GM21515 (cell line): Measurements from ENCODE around the gene CACNA2D1.

ENCODE experiments used
- ATAC-seq: cut with Tn5 transposase; IDR thresholded peaks from one replicate; pipeline ENCODE4 v1.9.1; 2021; ENCODE audit not compliant: unreplicated experiment

CACNA2D1 gene

DNA sequence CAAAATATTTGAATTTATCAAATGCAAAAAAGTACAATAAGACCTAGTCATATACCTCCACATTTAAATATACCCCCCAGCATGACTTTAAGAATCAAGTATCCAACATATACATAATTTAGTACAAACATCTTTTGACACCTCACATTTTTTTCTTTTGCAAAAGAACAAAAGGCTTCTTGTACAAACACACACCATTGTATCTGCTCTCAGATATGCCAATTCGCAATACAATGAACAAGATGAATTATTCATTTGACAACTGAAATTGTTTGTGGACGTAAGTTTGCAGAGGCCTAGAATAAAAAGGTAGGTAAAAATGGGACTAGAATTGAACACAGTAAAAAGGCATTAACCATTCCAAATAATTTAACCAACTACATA lies 154.4 kb downstream of the CACNA2D1 start:
- ATAC-seq: no peak

DNA sequence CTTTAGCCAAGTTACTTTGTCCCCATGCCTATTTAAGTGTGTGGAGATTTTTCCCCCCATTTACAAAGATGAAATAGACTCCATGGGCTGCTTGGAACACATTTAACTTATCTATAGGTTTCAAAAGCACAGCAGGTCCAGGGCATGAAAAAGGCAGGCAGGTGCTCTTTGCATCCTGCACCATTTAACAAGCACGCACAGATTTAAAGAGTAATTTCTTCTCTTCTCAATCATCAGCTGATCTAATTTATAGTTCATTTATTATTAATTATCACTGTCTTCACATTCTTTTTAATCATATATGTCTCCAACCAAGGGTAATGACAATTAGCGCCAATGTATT lies 156.8 kb downstream of the CACNA2D1 start:
- ATAC-seq: no peak

DNA sequence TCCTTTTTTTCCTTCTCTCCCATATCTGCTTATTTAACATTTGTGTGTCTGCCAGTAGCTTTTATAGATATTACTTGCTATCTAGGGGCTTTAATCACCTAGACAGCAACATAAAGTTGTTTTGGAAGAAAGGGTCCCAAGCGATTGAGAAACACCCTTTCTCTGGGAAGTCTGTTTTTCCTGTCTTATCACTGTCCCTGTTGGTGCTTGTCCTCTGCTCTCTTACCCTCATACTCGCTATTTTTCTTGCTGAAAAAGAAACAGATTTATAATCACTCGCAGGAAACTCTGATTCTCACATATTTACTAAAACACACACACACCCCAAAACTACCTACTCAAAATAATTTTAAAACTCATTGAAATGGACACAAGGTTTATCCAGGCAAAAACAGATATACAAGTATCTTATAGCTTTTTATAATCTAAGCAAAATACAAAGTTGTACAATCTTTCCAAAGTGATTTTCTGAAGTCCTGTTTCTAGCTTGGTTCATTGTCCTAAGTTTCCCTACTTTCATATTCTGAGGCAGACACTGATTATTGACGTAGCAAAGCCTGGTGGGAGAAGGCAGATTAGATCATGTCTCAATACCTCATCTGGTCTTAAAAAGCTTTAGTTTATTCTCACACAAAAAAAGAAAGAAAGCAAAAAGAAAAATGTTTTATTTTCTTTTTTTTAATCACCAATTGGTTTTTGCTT lies 157.3 kb downstream of the CACNA2D1 start:
- ATAC-seq: no peak

DNA sequence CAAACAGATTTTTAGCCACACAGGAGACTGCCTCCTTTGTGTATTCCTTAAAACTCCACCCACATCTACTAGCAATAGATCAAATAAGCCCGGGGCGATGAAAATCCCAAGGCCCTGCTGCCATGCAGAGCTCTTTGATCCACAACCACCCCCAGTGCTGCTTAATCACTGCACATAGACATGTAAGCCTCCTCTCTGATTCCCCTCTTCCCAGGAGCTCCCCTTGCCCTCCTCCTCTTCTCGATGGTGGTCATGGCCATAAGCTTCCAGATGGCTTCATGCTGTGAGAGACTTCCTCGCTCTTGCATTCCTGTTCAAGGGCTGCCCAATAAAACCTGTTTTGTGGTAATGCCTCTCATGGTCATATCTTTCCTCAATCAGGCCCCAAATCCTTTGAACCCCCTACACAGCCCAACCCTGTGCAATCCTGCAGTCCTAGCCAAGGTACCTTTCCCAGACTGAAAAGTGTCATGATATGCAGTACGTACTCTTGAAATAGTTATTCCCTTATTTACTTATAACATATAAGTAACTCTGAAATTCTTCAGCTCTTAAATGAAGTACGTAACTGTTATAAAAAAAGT lies 158.5 kb downstream of the CACNA2D1 start:
- no peak for ATAC-seq

DNA sequence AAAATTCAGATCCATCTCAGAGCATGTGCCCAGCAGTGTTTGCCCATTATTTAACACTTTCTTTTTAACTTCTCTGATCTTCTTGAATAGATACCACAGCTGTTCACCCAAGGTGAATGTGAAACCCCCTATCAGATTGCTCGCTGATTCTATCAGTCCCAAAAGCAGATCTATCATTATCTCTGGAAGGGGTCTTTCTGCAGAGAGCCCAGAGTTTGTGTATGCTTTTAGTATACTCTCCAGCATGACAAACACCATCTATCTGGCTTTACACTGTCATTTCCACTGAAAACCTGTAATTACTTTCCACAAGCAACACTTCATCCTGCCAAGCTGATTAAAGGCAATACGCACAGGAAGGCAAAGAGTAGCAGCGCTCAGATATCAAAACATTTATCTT lies 168.2 kb downstream of the CACNA2D1 start:
- ATAC-seq: no peak

DNA sequence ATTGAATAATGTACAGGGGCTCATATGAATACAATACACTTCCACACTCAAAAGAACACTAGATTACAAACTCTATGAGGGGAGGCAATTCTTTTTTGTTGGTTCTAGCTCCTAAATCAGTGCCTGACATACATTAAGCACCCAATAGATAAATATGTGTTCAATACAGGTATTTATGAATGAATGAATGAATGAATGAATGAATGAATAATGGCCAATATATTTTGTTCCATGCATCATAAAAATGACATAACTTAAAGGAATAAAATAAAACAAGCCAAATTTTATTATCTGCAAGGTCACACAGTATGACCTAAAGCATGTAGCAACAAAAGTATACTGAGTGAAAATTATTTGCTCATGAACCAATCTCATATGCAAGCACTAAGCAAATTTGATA lies 168.9 kb downstream of the CACNA2D1 start:
- ATAC-seq: no peak

DNA sequence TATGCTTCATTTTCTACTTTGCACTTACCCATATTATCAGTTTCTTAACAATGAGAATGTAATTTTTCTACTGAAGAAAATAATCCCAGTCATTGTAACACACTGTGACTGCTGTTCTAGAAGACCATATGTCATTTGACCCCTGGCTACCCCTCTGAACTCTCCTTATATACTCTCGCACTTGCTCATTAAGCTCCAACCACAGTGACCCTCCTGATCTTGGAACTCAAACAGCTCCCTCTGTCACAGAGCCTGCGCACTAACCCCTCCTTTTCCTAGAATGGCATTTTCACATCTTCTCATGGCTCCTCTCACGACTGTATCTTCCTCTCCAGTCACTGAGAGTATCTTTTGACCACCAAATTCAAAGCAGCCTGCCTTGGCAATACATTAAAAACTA lies 169.7 kb downstream of the CACNA2D1 start:
- no peak for ATAC-seq

DNA sequence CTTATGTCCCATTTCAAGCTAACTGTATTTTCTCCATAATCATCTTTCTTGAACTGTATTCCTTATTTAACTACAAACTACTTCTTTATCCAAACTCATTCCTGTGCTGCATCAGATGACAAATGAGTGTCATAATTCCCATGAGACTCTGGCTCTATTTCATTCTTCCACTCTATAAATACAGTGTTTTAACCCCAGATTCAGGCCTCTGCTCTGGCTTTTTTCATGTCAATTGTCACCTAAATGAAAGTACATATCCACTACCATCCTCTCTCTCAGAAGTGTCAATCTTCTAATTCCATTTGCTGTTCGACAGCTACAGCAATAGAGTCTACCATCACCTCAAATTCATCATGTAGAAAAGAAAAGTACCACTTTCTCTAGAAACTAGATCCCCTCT lies 172.7 kb downstream of the CACNA2D1 start:
- no peak for ATAC-seq

DNA sequence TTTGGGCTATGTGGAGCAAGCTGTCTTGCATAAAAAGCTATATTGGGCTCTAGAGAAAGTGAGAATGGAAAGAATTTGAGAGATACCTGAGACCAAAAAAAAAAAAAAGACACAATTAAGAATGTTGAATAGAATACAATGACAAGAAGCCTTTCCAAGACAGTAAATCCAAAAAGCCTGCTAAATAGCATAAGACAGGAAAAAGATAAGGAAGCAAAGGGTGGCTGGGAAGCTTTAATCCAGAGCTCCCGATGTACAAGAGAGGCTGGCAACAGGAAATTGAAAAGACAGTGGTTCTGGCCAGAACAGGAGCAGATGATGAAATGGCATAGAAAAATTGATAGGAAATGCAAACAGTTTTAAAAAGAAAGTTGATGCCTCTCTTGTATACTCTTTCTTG lies 174.9 kb downstream of the CACNA2D1 start:
- no peak for ATAC-seq

DNA sequence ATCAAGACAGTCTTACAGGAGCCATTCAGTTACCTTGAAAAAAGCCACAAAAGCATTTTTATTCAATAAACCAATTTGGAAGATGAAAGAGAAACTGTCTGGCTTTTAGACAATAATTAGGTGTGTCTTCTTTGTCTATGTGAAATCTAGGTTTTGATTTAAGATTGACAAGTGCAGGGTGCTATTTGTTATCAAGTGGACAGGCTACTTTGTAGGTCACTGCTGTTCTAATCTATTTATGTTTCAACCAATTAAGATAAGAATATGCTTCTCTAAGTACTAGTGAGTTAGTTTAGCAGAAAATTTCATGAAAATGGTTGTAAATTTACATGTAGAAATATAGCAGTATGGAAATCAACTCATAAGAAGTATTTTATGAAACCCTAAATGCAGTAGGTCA lies 177.5 kb downstream of the CACNA2D1 start:
- no peak for ATAC-seq

DNA sequence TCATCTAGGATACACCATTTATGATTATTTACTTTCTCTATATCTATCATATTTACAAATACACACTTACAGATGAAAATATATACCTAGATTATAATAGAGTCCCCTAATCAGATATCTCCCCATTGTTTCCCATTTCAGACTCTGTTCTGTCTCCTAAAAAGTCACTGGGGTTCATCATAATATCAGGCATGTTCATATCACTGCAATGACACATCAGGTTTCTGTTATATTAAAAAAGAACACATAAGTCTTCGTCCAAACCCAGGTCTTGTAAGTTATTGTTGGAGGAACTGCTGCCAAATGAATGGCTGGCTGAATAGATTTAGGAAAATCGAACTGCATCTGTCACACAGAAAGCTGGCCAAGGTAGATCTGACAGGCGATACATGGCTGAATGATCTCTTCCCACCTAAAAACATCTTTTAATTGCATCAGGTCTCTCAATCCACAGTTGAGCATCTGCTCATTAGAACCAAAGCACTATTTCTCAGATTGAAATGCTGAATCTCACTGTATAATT lies 178.7 kb downstream of the CACNA2D1 start:
- ATAC-seq: no peak

DNA sequence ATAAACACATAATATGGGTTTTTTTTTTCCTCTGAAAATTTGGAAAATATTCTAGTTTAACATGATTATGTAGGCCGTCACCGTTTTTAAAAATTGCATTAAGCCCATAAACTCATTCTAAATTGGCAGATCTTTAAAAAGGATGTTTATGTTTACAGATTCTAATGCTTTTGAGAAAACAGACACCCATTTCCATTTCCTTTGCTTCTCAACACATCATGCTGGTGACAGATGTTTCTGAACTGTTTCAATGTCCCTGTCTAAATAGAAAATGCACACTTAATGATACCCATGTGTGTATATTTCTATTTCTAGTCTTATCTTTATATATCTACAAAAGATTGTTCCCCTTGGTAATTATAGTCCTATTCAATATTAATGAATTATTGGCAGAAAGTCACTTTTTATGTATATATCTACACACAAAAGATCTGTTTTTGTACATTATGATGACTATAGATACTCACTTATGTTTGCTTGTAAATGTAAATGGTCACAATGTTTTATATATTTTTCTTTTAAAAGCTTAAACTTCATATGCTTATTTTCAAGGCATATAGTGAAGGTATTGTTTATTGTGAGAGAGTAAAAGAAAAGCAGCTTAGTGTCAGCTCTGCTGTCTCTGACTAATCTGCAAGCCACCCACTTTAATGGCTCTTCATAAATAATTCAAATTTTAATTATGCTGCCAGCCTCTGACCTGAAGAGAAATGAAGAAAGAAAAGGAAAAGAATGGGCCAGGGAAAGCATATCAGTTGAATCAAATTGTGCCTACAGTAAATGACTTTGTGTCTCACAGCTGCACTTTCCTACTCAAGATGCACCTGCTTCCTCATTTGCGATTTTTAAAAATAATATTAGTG lies 179.4 kb downstream of the CACNA2D1 start:
- ATAC-seq: no peak

DNA sequence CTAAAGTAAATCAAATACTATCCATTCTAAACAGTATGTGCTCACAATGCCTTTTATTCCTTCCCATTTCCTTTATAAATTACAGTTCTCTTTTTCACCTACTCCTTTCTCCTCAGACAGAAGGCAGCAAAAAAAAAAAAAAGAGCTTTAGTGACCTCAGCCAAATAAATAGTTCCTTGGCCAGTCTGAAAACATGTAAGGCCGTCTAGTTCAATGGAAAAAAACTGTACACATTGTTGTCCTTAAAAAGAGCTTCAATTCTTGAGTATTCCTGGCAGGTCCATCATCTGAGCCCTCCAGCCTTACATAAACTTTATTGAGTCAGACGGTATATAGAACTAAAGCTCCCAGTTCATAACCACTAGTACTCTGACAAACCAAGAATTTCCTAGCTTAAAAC lies 185.4 kb downstream of the CACNA2D1 start:
- no peak for ATAC-seq

DNA sequence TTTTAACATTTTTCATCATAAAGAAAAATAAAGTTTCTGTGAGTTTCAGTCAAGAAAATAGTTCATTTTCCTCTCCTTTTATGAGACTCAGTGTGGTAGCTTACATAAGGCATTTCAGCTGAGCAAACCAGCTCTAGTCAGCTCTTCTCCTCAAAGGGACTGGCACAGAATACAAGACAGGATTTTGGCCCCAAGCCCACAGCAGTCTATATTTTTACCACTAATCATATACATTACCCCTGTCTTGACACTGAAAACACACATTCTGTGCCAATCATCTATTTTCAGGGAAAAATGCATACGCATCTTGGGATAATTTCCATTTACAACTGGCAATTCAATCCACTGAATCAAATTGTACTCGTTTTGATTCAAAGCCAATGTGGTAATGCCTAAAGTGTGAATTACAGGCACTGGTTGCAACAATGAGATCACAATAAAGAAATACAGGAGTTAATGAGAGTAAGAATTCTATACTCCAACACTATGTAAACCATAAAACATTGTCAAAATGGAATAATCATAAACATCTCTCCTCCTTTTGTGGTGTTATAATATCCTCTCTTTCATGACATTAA lies 186.4 kb downstream of the CACNA2D1 start:
- ATAC-seq: no peak

DNA sequence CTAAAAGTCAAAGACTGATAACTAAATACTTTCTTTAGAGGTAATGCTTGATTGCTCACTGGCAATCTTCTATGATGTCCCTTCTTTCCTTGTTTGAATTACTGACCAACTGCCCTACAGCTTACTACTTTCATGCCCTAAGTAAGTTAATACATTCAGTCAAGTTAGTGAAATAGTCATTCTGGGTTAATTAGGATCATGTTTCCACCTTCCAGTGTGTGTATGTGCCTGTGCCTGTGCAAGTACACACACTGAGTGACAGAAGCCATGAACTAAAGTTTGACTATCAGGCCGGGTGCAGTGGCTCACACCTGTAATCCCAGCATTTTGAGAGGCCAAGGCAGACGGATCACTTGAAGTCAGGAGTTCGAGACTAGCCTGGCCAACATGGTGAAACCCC lies 187.9 kb downstream of the CACNA2D1 start:
- no peak for ATAC-seq

DNA sequence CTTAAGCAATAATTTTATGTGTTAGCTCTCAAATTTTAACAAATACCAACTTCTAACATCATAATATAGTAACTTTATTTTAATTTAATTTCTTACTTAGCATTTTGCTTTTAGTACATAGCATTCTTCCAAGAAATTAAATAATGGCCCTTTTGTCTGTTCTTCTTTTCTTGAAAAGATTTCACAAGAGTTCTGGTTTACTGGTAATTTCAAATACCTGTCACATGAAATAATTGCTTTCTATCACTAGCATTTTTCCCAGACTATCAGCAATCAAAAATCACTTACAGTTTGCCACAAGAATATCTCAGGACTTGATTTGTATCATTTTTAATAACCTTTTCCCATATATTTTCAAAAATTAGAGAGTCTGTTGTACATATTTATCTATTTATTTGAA lies 193.0 kb downstream of the CACNA2D1 start:
- ATAC-seq: no peak

DNA sequence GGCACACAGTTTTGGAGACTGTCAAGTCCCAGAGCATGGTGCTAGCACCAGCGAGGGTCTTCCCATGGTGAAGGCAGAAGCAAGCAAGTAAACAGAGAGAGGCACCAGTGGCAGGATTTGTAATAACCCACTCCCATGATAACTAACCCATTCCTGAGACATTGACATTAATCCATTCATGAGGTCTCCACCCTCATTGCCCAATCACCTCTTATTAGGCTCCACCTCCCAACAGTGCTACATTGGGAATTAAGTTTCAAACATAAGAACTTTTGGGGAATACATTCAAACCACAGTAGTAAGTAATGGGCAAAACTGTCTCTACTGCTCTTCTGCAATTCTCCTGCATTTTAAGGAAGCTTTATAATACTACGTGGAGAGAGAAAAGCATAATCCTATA lies 193.6 kb downstream of the CACNA2D1 start:
- no peak for ATAC-seq

DNA sequence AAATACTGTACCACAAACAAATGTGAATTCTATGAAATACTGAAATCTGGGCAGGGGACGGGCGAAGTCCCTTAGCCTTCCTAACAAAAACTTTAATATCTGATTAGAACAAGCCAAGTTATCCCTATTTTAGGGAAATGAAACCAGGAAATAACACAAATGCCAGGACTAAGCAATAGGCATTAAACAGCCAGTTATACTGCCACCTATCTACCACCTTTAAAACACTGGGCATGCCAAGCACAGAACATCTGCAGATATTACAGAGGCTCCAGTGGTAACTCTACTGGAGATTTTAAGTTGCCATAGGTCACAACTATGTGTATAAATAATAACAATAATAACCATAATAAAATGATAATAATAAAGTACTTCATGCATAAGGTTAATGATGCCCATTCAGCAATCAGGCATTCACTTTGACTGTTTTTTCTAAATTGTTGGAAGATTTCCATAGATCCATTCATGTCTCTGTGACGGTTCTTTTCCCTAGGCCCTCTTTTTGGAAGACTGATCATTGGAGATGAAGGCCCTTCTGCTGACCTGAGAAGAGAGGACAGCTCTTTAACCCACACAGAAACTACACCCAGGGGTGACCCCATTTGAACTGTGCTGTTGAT lies 195.7 kb downstream of the CACNA2D1 start:
- ATAC-seq: no peak

DNA sequence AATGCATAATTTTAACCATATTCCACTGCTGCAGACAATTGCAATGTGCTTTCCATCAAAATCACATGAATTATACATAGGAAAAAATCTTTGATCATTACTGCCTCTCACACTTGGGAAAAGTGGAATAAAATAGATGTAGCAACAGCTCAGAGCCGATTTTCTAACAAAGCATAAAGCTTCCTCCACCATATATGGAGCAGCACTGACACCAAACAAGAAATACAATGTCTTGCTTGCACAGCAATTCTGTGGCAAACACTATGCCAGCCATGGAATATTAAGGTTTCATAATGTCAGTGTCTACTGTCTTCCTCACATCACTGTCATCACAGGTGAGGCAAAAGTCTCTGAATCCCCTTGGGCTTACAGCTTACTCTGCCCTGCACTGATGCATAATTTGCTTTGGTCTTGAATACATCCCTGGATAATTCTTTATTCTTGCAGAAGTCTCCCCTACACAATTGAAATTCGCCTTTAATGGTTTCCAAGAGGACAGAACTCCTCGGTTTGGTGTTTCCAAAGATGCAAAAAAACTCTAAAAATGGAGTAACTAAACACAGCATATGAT lies 198.5 kb downstream of the CACNA2D1 start:
- no peak for ATAC-seq

DNA sequence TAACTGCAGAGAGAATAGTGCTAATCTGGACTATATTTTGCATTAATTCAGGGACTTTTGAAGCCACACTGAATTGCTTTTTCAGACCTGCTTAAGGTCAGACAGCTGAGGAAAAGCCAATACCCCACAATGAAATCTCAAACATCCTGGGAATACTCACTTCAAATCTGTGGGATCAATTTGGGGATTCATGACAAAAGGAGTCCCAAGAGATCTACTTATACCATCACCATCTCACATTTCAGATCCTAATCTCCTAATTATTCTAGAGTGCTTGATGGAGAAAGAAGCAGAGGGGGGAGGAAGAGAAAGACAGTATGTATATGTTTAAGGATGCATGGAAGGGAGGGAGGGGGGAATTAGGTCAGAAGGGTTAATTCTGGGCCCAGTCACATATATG lies 202.2 kb downstream of the CACNA2D1 start:
- no peak for ATAC-seq

DNA sequence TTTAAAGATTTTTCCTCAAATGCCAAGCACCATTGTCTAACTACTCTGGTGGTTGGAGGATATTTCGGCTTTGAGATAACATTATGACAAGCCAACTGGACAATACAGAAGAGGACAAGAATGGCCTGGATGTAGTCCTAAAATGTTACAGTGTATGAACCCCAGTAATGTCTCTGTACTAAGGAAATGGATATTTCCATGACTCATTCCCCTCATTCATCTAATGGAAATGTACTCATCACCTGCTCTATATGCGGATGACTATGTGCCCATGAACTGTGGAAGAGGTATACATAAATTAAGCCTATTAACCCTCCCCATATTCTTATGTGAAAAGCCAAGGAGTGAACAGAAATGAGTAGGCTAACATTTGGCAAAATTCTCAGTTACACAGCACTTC lies 207.9 kb downstream of the CACNA2D1 start:
- no peak for ATAC-seq
